GM13976 (cell line): Measurements from ENCODE around the gene PRSS2.

ENCODE experiments used
- DNase-seq: peaks from one replicate; pipeline ENCODE4 v3.0.0; 2012; ENCODE audit warnings: low spot score
- in situ Hi-C: fragments of 300-500 bp; cut with MboI; formaldehyde crosslinking; loops from one replicate; pipeline ENCODE4 v1.12.0; 2022; ENCODE audit warnings: low sequenced_read_pairs, mixed read lengths, inconsistent platforms; ENCODE audit not compliant: unreplicated experiment
- TF ChIP-seq, protein P1 (sequence below): IDR thresholded peaks from 2 replicates; pipeline ENCODE4 v1.5.1; 2012; ENCODE audit warnings: borderline replicate concordance, mild to moderate bottlenecking; ENCODE audit not compliant: insufficient read depth; ENCODE audit errors: extremely low read depth, missing control alignments, control extremely low read depth

PRSS2 gene

GRCh38 chr7:142804728-142805207 lies 34.0 kb downstream of the PRSS2 start:
- DNase-seq = no peak
- TF ChIP-seq, protein P1, sequence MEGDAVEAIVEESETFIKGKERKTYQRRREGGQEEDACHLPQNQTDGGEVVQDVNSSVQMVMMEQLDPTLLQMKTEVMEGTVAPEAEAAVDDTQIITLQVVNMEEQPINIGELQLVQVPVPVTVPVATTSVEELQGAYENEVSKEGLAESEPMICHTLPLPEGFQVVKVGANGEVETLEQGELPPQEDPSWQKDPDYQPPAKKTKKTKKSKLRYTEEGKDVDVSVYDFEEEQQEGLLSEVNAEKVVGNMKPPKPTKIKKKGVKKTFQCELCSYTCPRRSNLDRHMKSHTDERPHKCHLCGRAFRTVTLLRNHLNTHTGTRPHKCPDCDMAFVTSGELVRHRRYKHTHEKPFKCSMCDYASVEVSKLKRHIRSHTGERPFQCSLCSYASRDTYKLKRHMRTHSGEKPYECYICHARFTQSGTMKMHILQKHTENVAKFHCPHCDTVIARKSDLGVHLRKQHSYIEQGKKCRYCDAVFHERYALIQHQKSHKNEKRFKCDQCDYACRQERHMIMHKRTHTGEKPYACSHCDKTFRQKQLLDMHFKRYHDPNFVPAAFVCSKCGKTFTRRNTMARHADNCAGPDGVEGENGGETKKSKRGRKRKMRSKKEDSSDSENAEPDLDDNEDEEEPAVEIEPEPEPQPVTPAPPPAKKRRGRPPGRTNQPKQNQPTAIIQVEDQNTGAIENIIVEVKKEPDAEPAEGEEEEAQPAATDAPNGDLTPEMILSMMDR = no peak
- in situ Hi-C loops = loop anchor here (25.0 kb wide), 1 partner anchor 167 kb away; no protein-coding TSS in a partner anchor

DNA sequence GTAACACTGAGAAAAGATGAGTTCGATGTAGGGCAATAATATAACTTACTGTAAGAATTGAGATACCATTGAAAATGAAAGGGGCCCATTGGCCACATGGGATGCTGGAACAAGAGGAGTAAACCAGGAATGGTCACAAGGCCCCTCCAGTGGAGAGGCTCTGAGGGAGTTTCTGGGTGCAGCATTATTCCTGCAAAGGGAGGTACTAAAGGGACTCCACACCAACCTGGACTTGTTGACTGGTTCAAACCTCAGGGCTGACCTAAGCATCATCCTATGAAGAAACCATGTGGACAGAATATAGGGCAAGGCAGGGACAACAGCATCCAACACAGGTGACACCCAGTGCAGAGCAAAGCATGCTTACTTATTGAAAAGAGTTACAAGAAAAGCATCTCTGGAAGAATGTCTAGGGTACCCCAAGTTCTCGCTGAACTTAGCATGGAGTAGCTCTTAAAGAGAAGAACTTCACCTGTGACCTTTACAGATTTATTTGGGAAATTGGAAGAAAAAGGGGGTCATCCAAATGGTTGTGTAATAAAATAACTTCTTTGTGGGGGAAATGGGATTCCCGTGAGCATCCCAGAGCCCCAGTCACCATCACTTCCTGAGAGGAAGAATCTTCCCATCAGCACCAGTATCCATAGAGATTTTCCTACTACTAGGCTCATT lies 34.7 kb downstream of the PRSS2 start:
- TF ChIP-seq, protein P1 = no peak
- no peak for DNase-seq
- in situ Hi-C loops = loop anchor here (25.0 kb wide), 1 partner anchor 168 kb away; no protein-coding TSS in a partner anchor

DNA sequence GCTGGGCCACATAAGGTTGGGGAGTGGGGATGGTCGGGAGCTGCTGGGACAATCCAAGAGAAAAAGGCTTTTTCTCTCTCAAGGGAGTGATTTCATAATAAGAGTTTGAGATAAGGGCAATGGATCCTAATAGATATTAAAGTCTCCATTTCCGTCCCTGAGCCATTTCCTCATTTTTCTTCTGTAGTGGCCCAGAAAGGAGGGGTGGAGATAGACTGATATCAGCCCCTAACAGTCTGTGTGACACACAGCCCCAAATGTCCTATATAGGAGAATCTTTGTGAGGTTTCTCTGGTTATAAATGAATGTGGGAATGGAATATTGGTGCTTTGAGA lies 35.2 kb downstream of the PRSS2 start:
- TF ChIP-seq, protein P1 = no peak
- no peak for DNase-seq
- in situ Hi-C loops = loop anchor here (25.0 kb wide), 1 partner anchor 169 kb away; no protein-coding TSS in a partner anchor

DNA sequence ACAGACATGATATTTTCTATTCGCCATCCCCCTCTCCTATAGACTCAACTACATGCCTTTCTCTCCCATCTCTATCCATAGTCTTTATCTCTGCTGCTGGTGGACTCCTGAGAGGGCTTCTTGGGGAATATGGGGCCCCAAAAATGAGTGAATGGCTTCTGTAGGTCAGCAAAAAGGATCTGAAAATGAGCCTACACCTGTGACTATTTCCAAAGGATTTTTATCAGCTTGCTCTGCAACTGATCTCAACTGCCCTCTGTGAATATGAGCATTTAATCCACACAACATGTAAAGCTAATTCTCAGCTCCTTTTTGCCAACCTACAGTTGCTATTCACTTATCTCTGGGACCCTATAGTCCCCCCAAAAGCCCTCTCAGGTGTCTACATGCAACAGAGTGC lies 36.2 kb downstream of the PRSS2 start:
- TF ChIP-seq, protein P1 = no peak
- in situ Hi-C loops = loop anchor here (25.0 kb wide), 1 partner anchor 170 kb away; no protein-coding TSS in a partner anchor
- DNase-seq = no peak

- TF ChIP-seq, protein P1 = no peak
- in situ Hi-C loops = loop anchor here (25.0 kb wide), 1 partner anchor 171 kb away; no protein-coding TSS in a partner anchor
- no peak for DNase-seq
Measured at GRCh38 chr7:142807855-142808460, 37.2 kb downstream of the PRSS2 start.

DNA sequence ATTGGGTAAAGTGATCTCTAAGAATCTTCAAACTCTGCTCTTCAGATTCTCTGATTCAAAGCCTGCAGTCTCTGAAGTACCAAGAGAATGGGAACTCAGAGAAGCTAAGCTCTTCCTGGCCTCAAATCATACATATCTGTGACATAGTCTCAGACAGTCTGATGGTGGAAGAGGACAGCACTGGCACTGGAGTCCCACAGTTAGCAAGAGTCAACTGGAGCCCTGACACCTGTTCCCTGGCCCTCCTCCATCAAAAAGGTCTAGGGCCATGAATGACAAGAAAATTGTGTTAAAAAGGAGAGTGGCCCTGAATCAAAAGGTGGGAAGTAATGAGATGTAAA lies 37.7 kb downstream of the PRSS2 start:
- DNase-seq = no peak
- in situ Hi-C loops = loop anchor here (25.0 kb wide), 1 partner anchor 171 kb away; no protein-coding TSS in a partner anchor
- TF ChIP-seq, protein P1 = no peak
